Measurements from ENCODE around the gene PRR13.

DNA sequence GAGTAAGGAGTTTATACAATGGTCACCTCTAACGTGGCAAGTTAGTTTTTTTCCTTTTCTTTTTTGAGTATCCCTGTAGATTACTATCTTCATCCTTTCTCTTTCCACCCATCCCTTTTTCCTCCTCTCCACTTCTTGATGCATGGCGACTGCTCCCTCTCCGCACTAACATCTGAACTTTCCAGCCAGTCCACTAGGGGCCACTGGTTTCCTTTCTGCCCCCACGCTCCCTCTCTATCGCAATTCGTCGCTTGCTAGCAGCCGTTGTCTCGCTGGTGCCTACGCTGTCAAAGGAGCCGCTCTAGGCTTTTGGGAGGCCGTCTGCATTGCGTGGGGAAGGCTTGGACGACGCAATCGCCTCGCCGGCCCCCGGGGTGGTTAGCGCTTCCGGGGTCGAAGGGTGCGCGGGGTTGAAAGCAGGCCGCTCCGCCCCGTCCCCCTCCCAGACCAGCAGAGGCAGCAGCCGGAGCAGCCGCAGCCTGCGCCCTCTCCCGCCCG is 10.2 kb downstream of the PRR13 start, which contains the start of gene PCBP2:
- TF ChIP-seq POLR2AphosphoS5 (IDR thresholded peaks at IDR 0.05) = peak; percentile 91 to 96 (median 94)
- TF ChIP-seq, protein P1, sequence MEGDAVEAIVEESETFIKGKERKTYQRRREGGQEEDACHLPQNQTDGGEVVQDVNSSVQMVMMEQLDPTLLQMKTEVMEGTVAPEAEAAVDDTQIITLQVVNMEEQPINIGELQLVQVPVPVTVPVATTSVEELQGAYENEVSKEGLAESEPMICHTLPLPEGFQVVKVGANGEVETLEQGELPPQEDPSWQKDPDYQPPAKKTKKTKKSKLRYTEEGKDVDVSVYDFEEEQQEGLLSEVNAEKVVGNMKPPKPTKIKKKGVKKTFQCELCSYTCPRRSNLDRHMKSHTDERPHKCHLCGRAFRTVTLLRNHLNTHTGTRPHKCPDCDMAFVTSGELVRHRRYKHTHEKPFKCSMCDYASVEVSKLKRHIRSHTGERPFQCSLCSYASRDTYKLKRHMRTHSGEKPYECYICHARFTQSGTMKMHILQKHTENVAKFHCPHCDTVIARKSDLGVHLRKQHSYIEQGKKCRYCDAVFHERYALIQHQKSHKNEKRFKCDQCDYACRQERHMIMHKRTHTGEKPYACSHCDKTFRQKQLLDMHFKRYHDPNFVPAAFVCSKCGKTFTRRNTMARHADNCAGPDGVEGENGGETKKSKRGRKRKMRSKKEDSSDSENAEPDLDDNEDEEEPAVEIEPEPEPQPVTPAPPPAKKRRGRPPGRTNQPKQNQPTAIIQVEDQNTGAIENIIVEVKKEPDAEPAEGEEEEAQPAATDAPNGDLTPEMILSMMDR (IDR thresholded peaks at IDR 0.05) = peak; percentile 77 to 97 (median 95)
- TF ChIP-seq POLR2A (IDR thresholded peaks at IDR 0.05) = peak; percentile 32 to 37
